Cortex of kidney (tissue), 1 donor: Measurements from ENCODE around the gene TMEM259.

ENCODE experiments used
- DNase-seq: peaks from one replicate; lab custom pipeline; 2025; lab: John Stamatoyannopoulos, UW

The TMEM259 gene

DNA sequence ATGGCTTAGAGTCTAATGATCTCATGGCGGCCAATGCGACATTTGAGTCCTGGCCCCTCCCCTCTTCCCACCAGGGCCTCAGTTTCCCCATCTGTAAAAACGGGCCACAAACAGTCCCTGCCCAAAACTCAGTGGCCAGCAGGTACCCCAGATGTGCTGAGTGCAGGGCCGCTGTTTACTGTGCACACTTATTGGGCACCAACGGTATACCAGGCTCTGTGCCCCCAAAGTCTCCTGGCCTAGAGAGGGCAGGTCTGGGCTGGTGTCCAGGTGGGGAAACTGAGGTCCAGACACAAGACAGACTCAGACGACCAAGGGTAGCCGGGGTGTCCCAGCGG is 60.4 kb downstream of the TMEM259 start:
- DNase-seq: no peak

GRCh38 chr19:960020-960419 is 60.9 kb downstream of the TMEM259 start:
- DNase-seq: no peak
